IMR-90 (cell line): ENCODE measurements around the gene EHF. TPM values are rescaled to one million over a fixed set of nuclear protein-coding genes. Genes with fewer than 3 reads are reported as not detected.
A peak's percentile ranks its signal among the peaks of the same experiment; 100 is the strongest.

Experiments used
- ATAC-seq: fragments of 200-7000 bp; cut with Tn5 transposase; 2 replicates; pipeline ENCODE4 v1.9.1; 2020; ENCODE audit warnings: low read depth, mild to moderate bottlenecking, moderate library complexity
- BruUV-seq: library from RNA; stranded (reverse); fragments of 400-500 nt; replicated peaks from 2 replicates; lab custom pipeline; 2021; lab: Mats Ljungman, UMichigan
- CTCF ChIA-PET: fragments of 300-600 bp; formaldehyde crosslinking; extraction: SDS; loops from one replicate; lab custom pipeline; 2021; ENCODE audit warnings: antibody characterized with exemption; lab: Yijun Ruan, JAX
- POLR2A ChIA-PET: fragments of 300-600 bp; sonication (Branson Sonifier 250); formaldehyde crosslinking; loops from one replicate; lab custom pipeline; 2022; ENCODE audit warnings: antibody characterized with exemption; ENCODE audit not compliant: unreplicated experiment; lab: Charles Lee
- DNase-seq: peaks from one replicate; pipeline ENCODE4 v3.0.0; 2013
- H2AFZ ChIP-seq: replicated peaks from 2 replicates; pipeline ENCODE3; 2013; ENCODE audit warnings: low read length, mild to moderate bottlenecking; ENCODE audit not compliant: poor library complexity
- H2AK5ac ChIP-seq: 2 replicates; pipeline ENCODE4 v1.6.1; 2013; ENCODE audit warnings: low read depth, low read length, inconsistent platforms
- H2AK9ac ChIP-seq: replicated peaks from 2 replicates; pipeline ENCODE3; 2013; ENCODE audit warnings: mild to moderate bottlenecking, low read depth, low read length, moderate library complexity; ENCODE audit not compliant: poor library complexity
- H2BK120ac ChIP-seq: 2 replicates; pipeline ENCODE4 v1.6.1; 2013; ENCODE audit warnings: low read depth, low read length, inconsistent platforms
- H2BK15ac ChIP-seq: 3 replicates; pipeline ENCODE4 v1.6.1; 2013; ENCODE audit warnings: low read depth, low read length, inconsistent platforms
- H2BK20ac ChIP-seq: 2 replicates; pipeline ENCODE4 v1.6.1; 2013; ENCODE audit warnings: low read depth, mild to moderate bottlenecking, inconsistent platforms, low read length, moderate library complexity
- H2BK5ac ChIP-seq: 2 replicates; pipeline ENCODE4 v1.6.1; 2013; ENCODE audit warnings: mild to moderate bottlenecking, low read depth, low read length, inconsistent platforms; ENCODE audit not compliant: poor library complexity, severe bottlenecking
- H3K14ac ChIP-seq: replicated peaks from 2 replicates; pipeline ENCODE4 v1.6.1; 2013; ENCODE audit warnings: low read depth, low read length, inconsistent platforms
- H3K18ac ChIP-seq: 2 replicates; pipeline ENCODE4 v1.6.1; 2013; ENCODE audit warnings: low read depth, low read length, control low read depth
- H3K23ac ChIP-seq: 2 replicates; pipeline ENCODE4 v1.6.1; 2013; ENCODE audit warnings: low read depth, low read length, inconsistent platforms
- H3K27ac ChIP-seq: 2 replicates; pipeline ENCODE4 v1.5.1; 2013; ENCODE audit warnings: mild to moderate bottlenecking, control low read depth, low read length; ENCODE audit not compliant: insufficient read depth
- H3K27me3 ChIP-seq: 2 replicates; pipeline ENCODE4 v1.6.1; 2013; ENCODE audit warnings: low read length; ENCODE audit not compliant: control insufficient read depth, insufficient read depth
- H3K36me3 ChIP-seq: 2 replicates; pipeline ENCODE4 v1.6.1; 2013; ENCODE audit warnings: low read length, mixed read lengths; ENCODE audit not compliant: control insufficient read depth, insufficient read depth
- H3K4ac ChIP-seq: 2 replicates; pipeline ENCODE4 v1.6.1; 2013; ENCODE audit warnings: low read depth, low read length, inconsistent platforms
- H3K4me1 ChIP-seq: 2 replicates; pipeline ENCODE4 v1.6.1; 2013; ENCODE audit warnings: low read length, mixed read lengths; ENCODE audit not compliant: control insufficient read depth, insufficient read depth
- H3K4me2 ChIP-seq: 2 replicates; pipeline ENCODE4 v1.6.1; 2013; ENCODE audit warnings: low read depth, mild to moderate bottlenecking, control low read depth, low read length, moderate library complexity
- H3K4me3 ChIP-seq: 2 replicates; pipeline ENCODE4 v1.5.1; 2013; ENCODE audit warnings: low read depth, mild to moderate bottlenecking, control low read depth, low read length, moderate library complexity; ENCODE audit not compliant: insufficient read depth
- H3K56ac ChIP-seq: 2 replicates; pipeline ENCODE4 v1.6.1; 2013; ENCODE audit warnings: low read length, inconsistent platforms; ENCODE audit not compliant: insufficient read depth; ENCODE audit errors: extremely low read depth
- H3K79me1 ChIP-seq, 2 experiments: 2 replicates each; pipeline ENCODE4 v1.6.1; 2013; ENCODE audit warnings: low read length in 2 of 2, inconsistent platforms in 1 of 2, low read depth in 1 of 2
- H3K9ac ChIP-seq: 2 replicates; pipeline ENCODE4 v1.6.1; 2013; ENCODE audit warnings: low read depth, low read length, control low read depth
- H3K9me1 ChIP-seq: 2 replicates; pipeline ENCODE4 v1.6.1; 2013; ENCODE audit warnings: low read length, inconsistent platforms; ENCODE audit not compliant: insufficient read depth
- H3K9me3 ChIP-seq: 2 replicates; pipeline ENCODE4 v1.6.1; 2013; ENCODE audit warnings: low read length; ENCODE audit not compliant: control insufficient read depth, insufficient read depth
- H4K20me1 ChIP-seq: 2 replicates; pipeline ENCODE4 v1.6.1; 2013; ENCODE audit warnings: low read length, inconsistent platforms; ENCODE audit not compliant: insufficient read depth
- H4K5ac ChIP-seq: 2 replicates; pipeline ENCODE4 v1.6.1; 2013; ENCODE audit warnings: mild to moderate bottlenecking, low read depth, low read length, control low read depth
- H4K8ac ChIP-seq, 2 experiments: 2 replicates each; pipeline ENCODE4 v1.6.1; 2013; ENCODE audit warnings: low read depth in 2 of 2, low read length in 2 of 2, control low read depth in 1 of 2, inconsistent platforms in 1 of 2
- H4K91ac ChIP-seq: 2 replicates; pipeline ENCODE4 v1.6.1; 2013; ENCODE audit warnings: low read depth, low read length, inconsistent platforms; ENCODE audit not compliant: insufficient read depth
- CEBPB ChIP-seq: IDR thresholded peaks from 2 replicates; pipeline ENCODE4 v1.6.1; 2012; ENCODE audit warnings: low read depth, low read length, improper control_type of control experiment
- USF2 ChIP-seq: fragments of 150-350 bp; IDR thresholded peaks from 2 replicates; pipeline ENCODE4 v1.6.1; 2017; ENCODE audit warnings: mild to moderate bottlenecking, antibody characterized with exemption, low read length, low read depth
- WGBS, 2 experiments: methylation state at CpG; one replicate each; pipeline versions ENCODE4 v1.1.5 to v1.1.7; 2013; ENCODE audit warnings: missing lambda C conversion rate in 2 of 2; ENCODE audit not compliant: insufficient read length in 1 of 2; ENCODE audit errors: extremely low coverage in 2 of 2; 5-methylcytosine and 5-hydroxymethylcytosine counted together
- dilution Hi-C: fragments of 300-500 bp; cut with HindIII; formaldehyde crosslinking; loops from one replicate; pipeline ENCODE4 v1.14.3; 2018; ENCODE audit warnings: low sequenced_read_pairs; ENCODE audit not compliant: unreplicated experiment
- in situ Hi-C: fragments of 300-500 bp; cut with MboI; formaldehyde crosslinking; loops from 3 replicates; pipeline ENCODE4 v1.14.3; 2019; ENCODE audit warnings: low sequenced_read_pairs, inconsistent platforms, mixed read lengths
- intact Hi-C: fragments of 100-400 bp; cut with micrococcal nuclease; formaldehyde crosslinking; loops from 2 replicates; pipeline ENCODE4 v1.10.0; 2022
- polyA plus RNA-seq, 3 experiments: library from polyadenylated mRNA; depleted of rRNA; stranded (reverse); fragments of >200 nt; gene quantifications; 2 replicates each; pipeline ENCODE4 v1.2.3, GENCODE V29; 2012; ENCODE audit warnings: low replicate concordance in 1 of 3
- total RNA-seq: library from RNA; depleted of rRNA; stranded (reverse); fragments of >200 nt; gene quantifications from 2 replicates; pipeline ENCODE4 v1.2.3, GENCODE V29; 2012

EHF gene
- total and polyA plus RNA-seq, 2 of the 4 experiments (the other 2 are of a cell fraction): under 0.01 TPM; not detected in 1

GRCh38 chr11:34641456-34641855 is 20.6 kb downstream of the EHF start:
- CTCF ChIA-PET: no interaction called here
- no peak overlapping the region for H3K9ac ChIP-seq
- H2BK20ac ChIP-seq: no peak overlapping the region
- no peak overlapping the region for H4K91ac ChIP-seq
- no TSS peak for BruUV-seq
- H3K18ac ChIP-seq: no peak overlapping the region
- no peak overlapping the region for H2AFZ ChIP-seq
- peaks cover 20% of the 10 kb centered on the region for H3K9me1 ChIP-seq
- no peak overlapping the region for H2AK5ac ChIP-seq
- H3K4ac ChIP-seq: no peak overlapping the region
- H4K5ac ChIP-seq: no peak overlapping the region
- no peak for DNase-seq
- intact Hi-C loops: no loop called here
- WGBS, 2 experiments: no CpG with 5 or more reads among the region's 5 CpGs
- H3K56ac ChIP-seq: no peak overlapping the region
- no peak overlapping the region for H3K4me2 ChIP-seq
- H2BK5ac ChIP-seq: no peak overlapping the region
- H3K4me3 ChIP-seq: no peak overlapping the region
- no peak overlapping the region for H3K27ac ChIP-seq
- no peaks in the 10 kb centered on the region for H3K79me1 ChIP-seq
- no peaks in the 10 kb centered on the region for H4K20me1 ChIP-seq
- dilution Hi-C loops: no loop called here
- H2BK15ac ChIP-seq: no peak overlapping the region
- H3K9me3 ChIP-seq: no peaks in the 10 kb centered on the region
- H3K36me3 ChIP-seq: no peaks in the 10 kb centered on the region
- POLR2A ChIA-PET: no interaction called here
- no peak overlapping the region for H2AK9ac ChIP-seq
- H3K4me1 ChIP-seq: peaks cover 17% of the 10 kb centered on the region
- H2BK120ac ChIP-seq: no peak overlapping the region
- TF ChIP-seq CEBPB (peak; percentile 66), USF2 (no peak)
- in situ Hi-C loops: no loop called here
- no peak overlapping the region for H4K8ac ChIP-seq
- H3K23ac ChIP-seq: no peak overlapping the region
- H3K14ac ChIP-seq: no peak overlapping the region
- no peaks in the 10 kb centered on the region for H3K27me3 ChIP-seq
- ATAC-seq: no peak
